Hepatocyte (in vitro differentiated cells): ENCODE results near the gene MAPK6. TPM values are rescaled to one million over a fixed set of nuclear protein-coding genes. Genes with fewer than 3 reads are reported as not detected.

Source experiments
- DNase-seq: peaks from one replicate; pipeline ENCODE4 v3.0.0-alpha.2; 2016; ENCODE audit warnings: low spot score
- H2AFZ ChIP-seq: fragments of 200-600 bp; sonication (generic); 2 replicates; pipeline ENCODE4 v1.6.0; 2016; ENCODE audit warnings: antibody characterized with exemption, mild to moderate bottlenecking
- H3K27ac ChIP-seq: fragments of 200-600 bp; sonication (generic); 2 replicates; pipeline ENCODE4 v1.5.1; 2016; ENCODE audit warnings: mild to moderate bottlenecking
- H3K27me3 ChIP-seq: fragments of 200-600 bp; sonication (generic); 2 replicates; pipeline ENCODE4 v1.6.1; 2016
- H3K36me3 ChIP-seq: fragments of 200-600 bp; sonication (generic); replicated peaks from 2 replicates; pipeline ENCODE4 v1.5.1; 2016; ENCODE audit warnings: low read depth; ENCODE audit not compliant: insufficient read depth
- H3K4me1 ChIP-seq: fragments of 200-600 bp; sonication (generic); 2 replicates; pipeline ENCODE4 v1.5.1; 2016; ENCODE audit warnings: mild to moderate bottlenecking, moderate library complexity; ENCODE audit not compliant: insufficient read depth
- H3K4me2 ChIP-seq: fragments of 200-600 bp; sonication (generic); 2 replicates; pipeline ENCODE4 v1.6.0; 2016
- H3K4me3 ChIP-seq: fragments of 200-600 bp; sonication (generic); 2 replicates; pipeline ENCODE4 v1.5.1; 2016; ENCODE audit warnings: mild to moderate bottlenecking
- H3K79me2 ChIP-seq: fragments of 200-600 bp; sonication (generic); 2 replicates; pipeline ENCODE4 v1.6.0; 2017; ENCODE audit warnings: mild to moderate bottlenecking
- H3K9me2 ChIP-seq: fragments of 200-600 bp; sonication (generic); replicated peaks from 2 replicates; pipeline ENCODE4 v1.6.0; 2017; ENCODE audit warnings: mild to moderate bottlenecking; ENCODE audit not compliant: insufficient read depth
- H3K9me3 ChIP-seq: fragments of 200-600 bp; sonication (generic); 2 replicates; pipeline ENCODE4 v1.5.1; 2016; ENCODE audit warnings: low read depth, mild to moderate bottlenecking
- H4K20me1 ChIP-seq: fragments of 200-600 bp; sonication (generic); 2 replicates; pipeline ENCODE4 v1.6.0; 2016; ENCODE audit warnings: mild to moderate bottlenecking; ENCODE audit not compliant: insufficient read depth, poor library complexity, severe bottlenecking
- EZH2 ChIP-seq: fragments of 200-600 bp; sonication (generic); IDR thresholded peaks from 2 replicates; pipeline ENCODE4 v1.6.1; 2016; ENCODE audit warnings: antibody characterized with exemption, mild to moderate bottlenecking, borderline replicate concordance
- EZH2phosphoT487 ChIP-seq: fragments of 200-600 bp; sonication (generic); IDR thresholded peaks from one replicate; pipeline ENCODE4 v1.6.1; 2018; ENCODE audit warnings: antibody characterized with exemption, mild to moderate bottlenecking, low read depth, moderate library complexity; ENCODE audit not compliant: unreplicated experiment, severe bottlenecking
- WGBS: methylation state at CpG from one replicate; pipeline ENCODE4 v1.1.6; 2016; ENCODE audit warnings: low lambda C conversion rate; ENCODE audit errors: missing lambda C conversion rate; 5-methylcytosine and 5-hydroxymethylcytosine counted together
- polyA plus RNA-seq: library from polyadenylated mRNA; unstranded; fragments of >200 nt; fragmentation: Nextera tagmentation; extraction: Ambion mirVana; gene quantifications from 2 replicates; pipeline ENCODE4 v1.2.1, GENCODE V29; 2016
- total RNA-seq: library from RNA; depleted of rRNA; stranded (reverse); fragments of >200 nt; gene quantifications from 2 replicates; pipeline ENCODE4 v1.2.3, GENCODE V29; 2014
- TF ChIP-seq, protein P1 (sequence below): fragments of 200-600 bp; sonication (generic); IDR thresholded peaks from 2 replicates; pipeline ENCODE4 v1.5.1; 2016; ENCODE audit warnings: antibody characterized with exemption, mild to moderate bottlenecking; ENCODE audit not compliant: poor library complexity

The MAPK6 gene
- total and polyA plus RNA-seq, 2 experiments from 2014 or later = 37.8 to 123 TPM

DNA sequence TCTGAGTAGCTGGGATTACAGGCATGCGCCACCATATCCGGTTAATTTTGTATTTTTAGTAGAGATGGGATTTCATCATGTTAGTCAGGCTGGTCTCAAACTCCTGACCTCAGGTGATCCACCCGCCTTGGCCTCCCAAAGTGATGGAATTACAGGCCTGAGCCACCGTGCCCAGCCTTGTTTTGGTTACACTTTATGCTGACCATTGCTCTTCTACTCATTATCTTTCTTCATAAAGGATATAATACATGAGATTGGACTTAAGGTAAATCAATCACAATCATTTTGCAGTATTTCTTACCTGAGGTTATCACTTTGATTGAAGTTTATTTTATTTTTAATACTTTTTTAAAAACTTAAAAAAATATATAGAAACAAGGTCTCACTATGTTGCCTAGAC lies 45.2 kb upstream of the MAPK6 start:
- Histone ChIP-seq H3K36me3 (no peaks in the 10 kb centered on the region), H3K4me1 (peaks cover 14% of the 10 kb centered on the region), H3K9me2 (no peaks in the 10 kb centered on the region), H3K4me3 (no peak overlapping the region), H3K9me3 (no peaks in the 10 kb centered on the region), H3K27me3 (no peaks in the 10 kb centered on the region), H3K27ac (no peak overlapping the region), H3K79me2 (peaks cover 32% of the 10 kb centered on the region), H2AFZ (no peak overlapping the region), H3K4me2 (no peak overlapping the region), H4K20me1 (no peaks in the 10 kb centered on the region)
- no peak for DNase-seq
- 99% methylated on average over 4 of the region's 4 CpGs for WGBS
- TF ChIP-seq EZH2 (no peak), EZH2phosphoT487 (no peak)
- TF ChIP-seq, protein P1, sequence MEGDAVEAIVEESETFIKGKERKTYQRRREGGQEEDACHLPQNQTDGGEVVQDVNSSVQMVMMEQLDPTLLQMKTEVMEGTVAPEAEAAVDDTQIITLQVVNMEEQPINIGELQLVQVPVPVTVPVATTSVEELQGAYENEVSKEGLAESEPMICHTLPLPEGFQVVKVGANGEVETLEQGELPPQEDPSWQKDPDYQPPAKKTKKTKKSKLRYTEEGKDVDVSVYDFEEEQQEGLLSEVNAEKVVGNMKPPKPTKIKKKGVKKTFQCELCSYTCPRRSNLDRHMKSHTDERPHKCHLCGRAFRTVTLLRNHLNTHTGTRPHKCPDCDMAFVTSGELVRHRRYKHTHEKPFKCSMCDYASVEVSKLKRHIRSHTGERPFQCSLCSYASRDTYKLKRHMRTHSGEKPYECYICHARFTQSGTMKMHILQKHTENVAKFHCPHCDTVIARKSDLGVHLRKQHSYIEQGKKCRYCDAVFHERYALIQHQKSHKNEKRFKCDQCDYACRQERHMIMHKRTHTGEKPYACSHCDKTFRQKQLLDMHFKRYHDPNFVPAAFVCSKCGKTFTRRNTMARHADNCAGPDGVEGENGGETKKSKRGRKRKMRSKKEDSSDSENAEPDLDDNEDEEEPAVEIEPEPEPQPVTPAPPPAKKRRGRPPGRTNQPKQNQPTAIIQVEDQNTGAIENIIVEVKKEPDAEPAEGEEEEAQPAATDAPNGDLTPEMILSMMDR = no peak

DNA sequence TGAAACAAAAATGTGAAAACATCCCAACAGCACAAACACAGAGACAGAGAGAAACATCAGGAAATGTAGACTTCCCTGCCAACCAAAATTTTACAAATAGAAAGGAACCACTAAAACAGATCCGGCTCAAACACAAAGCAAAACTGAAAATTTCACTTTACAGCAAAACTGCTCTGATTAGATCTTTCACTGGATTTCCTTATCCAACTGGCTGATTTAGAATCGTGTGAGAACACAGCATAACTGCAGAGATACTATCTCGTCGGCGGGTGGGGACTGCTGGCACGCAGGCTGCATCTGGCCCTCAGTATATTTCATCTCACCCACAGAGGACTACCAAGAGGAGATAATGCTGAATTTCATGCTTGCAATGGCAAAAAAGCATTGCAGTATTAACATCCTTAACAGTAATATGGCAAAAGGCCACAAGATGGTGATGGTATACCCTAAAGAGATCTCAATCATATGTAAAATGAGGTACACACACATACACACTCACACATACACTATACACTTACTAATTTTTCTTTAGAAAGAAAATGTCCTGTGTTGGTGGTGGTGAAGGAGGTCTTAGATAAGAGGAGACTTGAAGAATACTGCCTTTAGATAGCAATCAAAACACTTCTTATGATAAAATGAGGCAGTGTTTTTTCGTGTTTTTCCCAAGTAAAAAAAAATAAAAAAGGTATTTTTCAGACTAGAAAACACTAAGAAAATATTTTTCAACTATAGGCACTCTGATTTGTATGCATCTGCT lies 36.8 kb upstream of the MAPK6 start:
- Histone ChIP-seq H3K4me1 (no peaks in the 10 kb centered on the region), H3K27me3 (no peaks in the 10 kb centered on the region), H3K27ac (peak overlapping the region; percentile 10), H2AFZ (no peak overlapping the region), H4K20me1 (no peaks in the 10 kb centered on the region), H3K9me3 (no peaks in the 10 kb centered on the region), H3K4me3 (no peak overlapping the region), H3K79me2 (no peaks in the 10 kb centered on the region), H3K4me2 (peak overlapping the region; percentile 1), H3K36me3 (no peaks in the 10 kb centered on the region), H3K9me2 (no peaks in the 10 kb centered on the region)
- TF ChIP-seq, protein P1 = peak; percentile 60
- TF ChIP-seq EZH2phosphoT487 (no peak), EZH2 (no peak)
- 46% methylated on average over 7 of the region's 7 CpGs for WGBS
- DNase-seq = peak; percentile 67

DNA sequence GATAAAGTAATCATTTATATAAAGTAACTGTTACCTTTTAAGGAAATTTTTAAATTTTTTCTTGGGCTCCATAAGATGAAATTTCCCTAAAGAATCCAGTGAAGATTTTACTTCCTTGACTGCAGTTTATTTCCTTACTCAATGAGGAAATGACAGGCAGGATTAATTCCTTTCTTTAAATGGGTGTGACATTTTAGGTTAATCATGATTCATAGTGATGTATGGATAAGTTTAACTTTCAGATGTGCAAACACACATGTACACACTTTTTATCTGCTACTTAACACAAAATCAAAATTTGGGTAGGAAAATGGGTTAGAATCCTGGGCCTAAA lies 36.3 kb upstream of the MAPK6 start:
- H3K9me3 ChIP-seq = no peaks in the 10 kb centered on the region
- H4K20me1 ChIP-seq = no peaks in the 10 kb centered on the region
- H3K4me2 ChIP-seq = no peak overlapping the region
- H2AFZ ChIP-seq = no peak overlapping the region
- no peaks in the 10 kb centered on the region for H3K4me1 ChIP-seq
- H3K27ac ChIP-seq = no peak overlapping the region
- H3K79me2 ChIP-seq = no peaks in the 10 kb centered on the region
- DNase-seq = no peak
- H3K9me2 ChIP-seq = no peaks in the 10 kb centered on the region
- no peaks in the 10 kb centered on the region for H3K36me3 ChIP-seq
- no peak overlapping the region for H3K4me3 ChIP-seq
- TF ChIP-seq, protein P1 = no peak
- TF ChIP-seq EZH2 (no peak), EZH2phosphoT487 (no peak)
- H3K27me3 ChIP-seq = no peaks in the 10 kb centered on the region
